ENCODE results near the gene NBPF3. TPM values are rescaled to one million over a fixed set of nuclear protein-coding genes. Genes with fewer than 3 reads are reported as not detected.
"Not testable (repeated sequence)": the region's sequence is repeated elsewhere in the genome, so short reads cannot be mapped to it uniquely, and the experiment has no call there.

The NBPF3 gene
- total RNA-seq, 2 donors from 2014 or later, result 9.6 to 29.3 TPM

DNA sequence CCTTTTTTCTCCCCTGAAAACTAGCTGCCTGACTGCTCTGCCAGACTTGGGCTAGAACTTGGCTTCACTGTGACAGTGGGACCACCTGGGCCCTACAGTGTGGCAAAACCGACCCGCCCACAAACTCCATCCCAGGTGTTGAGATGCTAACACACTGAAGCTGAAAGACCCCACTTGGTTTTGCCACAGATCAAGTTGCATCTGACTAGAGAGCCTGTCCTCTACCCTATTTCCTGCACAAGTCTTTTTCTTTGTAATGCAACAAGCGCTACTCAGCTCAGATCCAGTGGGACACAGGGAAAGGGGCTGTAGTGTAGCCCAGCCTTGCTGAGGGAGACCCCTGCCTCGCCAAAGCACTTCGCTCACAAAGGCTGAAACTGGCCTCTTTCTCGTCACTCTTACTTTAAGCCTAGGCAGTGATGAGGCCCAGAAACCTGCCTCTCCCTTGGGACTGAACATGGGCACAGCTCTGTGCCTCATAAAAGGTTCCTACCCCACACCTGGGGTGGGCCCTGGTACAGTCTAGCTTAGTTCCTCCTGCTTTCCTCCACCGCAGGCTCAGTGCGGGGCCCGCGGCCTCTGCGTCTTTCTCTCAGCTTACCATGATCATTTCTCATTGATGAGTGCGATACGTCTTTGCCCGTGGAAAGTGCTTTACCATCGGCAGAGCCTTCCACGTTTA, 79.0 kb downstream of the NBPF3 start:
- Histone ChIP-seq H3K9me3 (no peaks in the 10 kb centered on the region), H3K4me1 (no peaks in the 10 kb centered on the region), H3K27ac (no peak overlapping the region), H3K36me3 (replicated peaks in 1 of 2; ENCODE audit: insufficient read depth in 1 of 2, low read depth in 2 of 2) (no peaks in the 10 kb centered on the region), H3K27me3 (no peaks in the 10 kb centered on the region), H3K4me3 (no peak overlapping the region)
- intact Hi-C loops (cut with DNase I), result no loop called here
- ATAC-seq, result no peak
- TF ChIP-seq CTCF (IDR thresholded peaks at IDR 0.05) (no peak), POLR2A (IDR thresholded peaks at IDR 0.05) (no peak)
- DNase-seq, result no peak
- WGBS, 2 donors, result 89 to 90% methylated on average over 16 of the region's 16 CpGs

- H3K4me3 ChIP-seq; H3K36me3 ChIP-seq (replicated peaks in 1 of 2; ENCODE audit: insufficient read depth in 1 of 2, low read depth in 2 of 2); H3K9me3 ChIP-seq; H3K27ac ChIP-seq; H3K4me1 ChIP-seq; ATAC-seq; DNase-seq; H3K27me3 ChIP-seq; intact Hi-C loops (cut with DNase I): not testable (repeated sequence)
- 91 to 93% methylated on average over 11 of the region's 11 CpGs for WGBS, 2 donors
Observed at GRCh38 chr1:21519486-21520070, 79.6 kb downstream of the NBPF3 start.

DNA sequence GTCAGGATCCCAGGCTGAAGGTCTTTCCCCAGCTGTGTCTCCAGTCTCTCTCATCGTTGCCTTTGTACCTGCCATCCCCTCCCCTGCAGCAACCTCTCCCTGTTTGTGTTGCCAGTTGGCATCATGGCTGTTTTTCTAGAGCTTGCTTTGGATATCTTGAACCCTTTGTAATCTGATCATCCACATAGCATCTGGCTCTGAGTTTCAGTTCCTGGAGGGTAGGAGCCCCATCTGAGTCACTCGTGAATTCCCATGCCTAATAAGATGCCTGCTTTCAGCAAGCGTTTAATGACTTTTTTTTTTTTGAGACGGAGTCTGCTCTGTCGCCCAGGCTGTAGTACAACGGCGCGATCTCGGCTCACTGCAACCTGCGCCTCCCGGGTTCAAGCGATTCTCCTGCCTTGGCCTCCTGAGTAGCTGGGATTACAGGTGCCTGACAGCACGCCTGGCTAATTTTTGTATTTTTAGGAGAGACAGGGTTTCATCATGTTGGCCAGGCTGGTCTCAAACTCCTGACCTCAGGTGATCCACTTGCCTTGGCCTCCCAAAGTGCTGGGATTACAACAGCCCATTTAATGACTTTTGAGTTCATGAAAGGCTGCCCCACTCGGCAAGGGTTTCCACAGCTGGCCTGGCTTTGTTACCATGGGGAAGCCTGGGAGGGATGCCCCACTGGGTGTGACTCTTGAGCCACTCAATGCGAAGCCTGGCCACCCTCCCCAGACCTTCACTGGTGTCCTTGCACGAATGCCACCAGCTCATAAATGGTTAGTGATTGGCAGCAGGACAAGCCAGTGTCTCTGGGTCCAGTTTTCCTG, 81.2 kb downstream of the NBPF3 start:
- 85 to 87% methylated on average over 13 to 16 of the region's 16 CpGs for WGBS, 2 donors
- H3K4me1 ChIP-seq, result no peaks in the 10 kb centered on the region
- H3K36me3 ChIP-seq (replicated peaks in 1 of 2; ENCODE audit: insufficient read depth in 1 of 2, low read depth in 2 of 2), result no peaks in the 10 kb centered on the region
- DNase-seq (no peak), ATAC-seq (no peak)
- TF ChIP-seq CTCF (IDR thresholded peaks at IDR 0.05) (no peak), POLR2A (IDR thresholded peaks at IDR 0.05) (no peak)
- no peak overlapping the region for H3K27ac ChIP-seq
- intact Hi-C loops (cut with DNase I), result no loop called here
- H3K27me3 ChIP-seq, result no peaks in the 10 kb centered on the region
- H3K4me3 ChIP-seq, result no peak overlapping the region
- no peaks in the 10 kb centered on the region for H3K9me3 ChIP-seq

GRCh38 chr1:21521717-21522060, 81.8 kb downstream of the NBPF3 start:
- no peaks in the 10 kb centered on the region for H3K27me3 ChIP-seq
- DNase-seq (no peak), ATAC-seq (no peak)
- intact Hi-C loops (cut with DNase I), result no loop called here
- no peaks in the 10 kb centered on the region for H3K9me3 ChIP-seq
- no peaks in the 10 kb centered on the region for H3K4me1 ChIP-seq
- H3K36me3 ChIP-seq (replicated peaks in 1 of 2; ENCODE audit: insufficient read depth in 1 of 2, low read depth in 2 of 2), result no peaks in the 10 kb centered on the region
- TF ChIP-seq POLR2A (IDR thresholded peaks at IDR 0.05) (no peak), CTCF (IDR thresholded peaks at IDR 0.05) (no peak)
- no peak overlapping the region for H3K27ac ChIP-seq
- WGBS, 2 donors, result 92 to 93% methylated on average over 4 of the region's 4 CpGs
- no peak overlapping the region for H3K4me3 ChIP-seq

DNA sequence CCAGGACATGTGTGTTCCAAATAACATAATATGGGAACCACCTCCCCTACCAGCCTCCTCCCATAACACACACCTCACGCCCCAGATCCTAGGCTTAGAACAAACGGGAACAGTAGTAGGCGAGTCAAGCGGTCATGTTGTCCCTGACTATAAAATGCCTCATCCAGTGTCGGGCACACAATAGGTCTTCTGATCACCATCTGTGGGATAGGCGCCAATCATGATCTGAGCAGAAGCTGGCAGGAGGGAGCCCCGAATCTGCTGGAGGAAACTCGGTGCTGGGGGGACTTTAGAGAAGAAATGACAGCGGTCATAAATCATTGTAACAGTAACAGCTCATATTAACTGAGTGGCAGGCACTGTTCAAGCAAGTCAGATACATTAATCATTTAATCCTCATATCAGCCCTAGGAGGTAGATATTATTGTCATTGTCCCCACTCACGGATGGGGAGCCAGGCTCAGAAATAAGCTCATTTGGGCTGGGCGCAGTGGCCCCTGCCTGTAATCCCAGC, 82.6 kb downstream of the NBPF3 start:
- Histone ChIP-seq H3K9me3 (no peaks in the 10 kb centered on the region), H3K4me3 (no peak overlapping the region), H3K36me3 (replicated peaks in 1 of 2; ENCODE audit: insufficient read depth in 1 of 2, low read depth in 2 of 2) (no peaks in the 10 kb centered on the region), H3K4me1 (no peaks in the 10 kb centered on the region), H3K27ac (no peak overlapping the region), H3K27me3 (no peaks in the 10 kb centered on the region)
- TF ChIP-seq CTCF (IDR thresholded peaks at IDR 0.05), result no peak
- TF ChIP-seq POLR2A (IDR thresholded peaks at IDR 0.05), result no peak
- no peak for ATAC-seq
- 80 to 81% methylated on average over 11 of the region's 11 CpGs for WGBS, 2 donors
- intact Hi-C loops (cut with DNase I), result no loop called here
- DNase-seq, result no peak
